Measurements from ENCODE around the gene LATS2. TPM values are rescaled to one million over a fixed set of nuclear protein-coding genes. Genes with fewer than 3 reads are reported as not detected.

LATS2 gene
- total RNA-seq, 4 donors from 2014 or later = 7.7 to 18.9 (median 10.7) TPM

- TF ChIP-seq CTCF (IDR thresholded peaks at IDR 0.05) (no peak), POLR2A (IDR thresholded peaks at IDR 0.05) (no peak)
- H3K4me1 ChIP-seq = peaks cover 0 to 25% (median 3%) of the 10 kb centered on the region in 3 donors
- no peaks in the 10 kb centered on the region for H3K27me3 ChIP-seq
- DNase-seq = no peak
- no peak overlapping the region for H3K4me3 ChIP-seq
- no peaks in the 10 kb centered on the region for H3K9me3 ChIP-seq
- intact Hi-C loops (cut with DNase I) = no loop called here
- WGBS, 2 donors = 74 to 85% methylated on average over 8 to 10 of the region's 14 CpGs
- peaks cover 18 to 63% (median 22%) of the 10 kb centered on the region in 3 donors for H3K36me3 ChIP-seq
- H3K27ac ChIP-seq = no peak overlapping the region
Observed at GRCh38 chr13:20990910-20991525, 70.4 kb downstream of the LATS2 start.

GRCh38 chr13:20989656-20990321, 71.6 kb downstream of the LATS2 start:
- Histone ChIP-seq H3K36me3 (peaks cover 18 to 74% (median 22%) of the 10 kb centered on the region in 3 donors), H3K27ac (peak overlapping the region in 2 of 4 donors; percentile 23 to 38), H3K4me3 (no peak overlapping the region), H3K4me1 (peaks cover 0 to 12% (median 3%) of the 10 kb centered on the region in 3 donors), H3K27me3 (no peaks in the 10 kb centered on the region), H3K9me3 (no peaks in the 10 kb centered on the region)
- DNase-seq = no peak
- intact Hi-C loops (cut with DNase I) = no loop called here
- 78 to 85% methylated on average over 8 of the region's 9 CpGs for WGBS, 2 donors
- no peak for TF ChIP-seq POLR2A (IDR thresholded peaks at IDR 0.05)
- TF ChIP-seq CTCF (IDR thresholded peaks at IDR 0.05) = no peak

GRCh38 chr13:20988909-20989655, 72.3 kb downstream of the LATS2 start:
- 83 to 90% methylated on average over 11 to 22 of the region's 44 CpGs for WGBS, 2 donors
- Histone ChIP-seq H3K27ac (no peak overlapping the region), H3K27me3 (no peaks in the 10 kb centered on the region), H3K4me1 (peaks cover 0 to 9% (median 3%) of the 10 kb centered on the region in 3 donors), H3K36me3 (peaks cover 18 to 74% (median 22%) of the 10 kb centered on the region in 3 donors), H3K4me3 (no peak overlapping the region), H3K9me3 (no peaks in the 10 kb centered on the region)
- DNase-seq = no peak
- TF ChIP-seq POLR2A (IDR thresholded peaks at IDR 0.05) (no peak), CTCF (IDR thresholded peaks at IDR 0.05) (no peak)
- intact Hi-C loops (cut with DNase I) = no loop called here

GRCh38 chr13:20988033-20988908, 73.1 kb downstream of the LATS2 start:
- DNase-seq = no peak
- H3K9me3 ChIP-seq = no peaks in the 10 kb centered on the region
- no peak overlapping the region for H3K27ac ChIP-seq
- H3K4me3 ChIP-seq = no peak overlapping the region
- intact Hi-C loops (cut with DNase I) = no loop called here
- peaks cover 0 to under 1% (median under 1%) of the 10 kb centered on the region in 3 donors for H3K4me1 ChIP-seq
- WGBS, 2 donors = 91 to 95% methylated on average over 10 to 31 of the region's 87 CpGs
- TF ChIP-seq POLR2A (IDR thresholded peaks at IDR 0.05) = no peak
- no peak for TF ChIP-seq CTCF (IDR thresholded peaks at IDR 0.05)
- H3K27me3 ChIP-seq = no peaks in the 10 kb centered on the region
- peaks cover 18 to 82% (median 22%) of the 10 kb centered on the region in 3 donors for H3K36me3 ChIP-seq

Measured in esophagus squamous epithelium (tissue), 5 donors.